Fibroblast of pulmonary artery (primary cell): ENCODE data around the gene APBB2.

Experiments used
- DNase-seq: peaks from one replicate; pipeline ENCODE4 v3.0.0-alpha.2; 2010; ENCODE audit warnings: low read depth
- H3K4me3 ChIP-seq: replicated peaks from 2 replicates; pipeline ENCODE4 v1.5.1; 2011; ENCODE audit warnings: low read depth, mild to moderate bottlenecking, control low read depth, low read length, moderate library complexity
- TF ChIP-seq, protein P1 (sequence below): IDR thresholded peaks from 2 replicates; pipeline ENCODE4 v1.5.1; 2011; ENCODE audit warnings: mild to moderate bottlenecking, control low read depth, low read length, inconsistent platforms; ENCODE audit errors: missing control alignments

Gene APBB2

DNA sequence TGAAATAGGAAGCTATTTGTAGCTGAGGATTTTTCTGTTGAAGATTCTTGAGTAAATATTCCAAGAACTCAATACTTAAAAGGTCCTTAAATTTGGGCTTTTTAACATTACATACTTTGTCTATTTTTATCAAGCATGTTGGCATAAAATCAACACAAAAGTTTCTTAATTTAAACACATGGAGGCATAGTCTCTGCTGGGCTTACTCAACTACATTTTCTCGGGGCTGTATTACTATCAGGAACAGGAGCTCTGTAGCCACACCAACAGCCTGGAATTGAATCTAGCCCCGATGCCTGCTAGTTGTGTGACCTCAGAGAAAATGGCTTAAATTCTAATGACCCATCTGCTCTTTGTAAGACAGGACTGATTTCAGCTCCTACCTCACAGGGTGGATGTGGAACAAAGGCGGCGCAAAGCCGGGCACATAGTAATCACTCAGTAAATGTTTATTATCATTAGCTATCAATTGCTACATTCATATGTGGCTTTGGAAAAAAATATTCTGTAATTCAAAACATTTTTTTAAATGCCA is 257.6 kb downstream of the APBB2 start:
- DNase-seq, result no peak
- no peak overlapping the region for H3K4me3 ChIP-seq
- TF ChIP-seq, protein P1, sequence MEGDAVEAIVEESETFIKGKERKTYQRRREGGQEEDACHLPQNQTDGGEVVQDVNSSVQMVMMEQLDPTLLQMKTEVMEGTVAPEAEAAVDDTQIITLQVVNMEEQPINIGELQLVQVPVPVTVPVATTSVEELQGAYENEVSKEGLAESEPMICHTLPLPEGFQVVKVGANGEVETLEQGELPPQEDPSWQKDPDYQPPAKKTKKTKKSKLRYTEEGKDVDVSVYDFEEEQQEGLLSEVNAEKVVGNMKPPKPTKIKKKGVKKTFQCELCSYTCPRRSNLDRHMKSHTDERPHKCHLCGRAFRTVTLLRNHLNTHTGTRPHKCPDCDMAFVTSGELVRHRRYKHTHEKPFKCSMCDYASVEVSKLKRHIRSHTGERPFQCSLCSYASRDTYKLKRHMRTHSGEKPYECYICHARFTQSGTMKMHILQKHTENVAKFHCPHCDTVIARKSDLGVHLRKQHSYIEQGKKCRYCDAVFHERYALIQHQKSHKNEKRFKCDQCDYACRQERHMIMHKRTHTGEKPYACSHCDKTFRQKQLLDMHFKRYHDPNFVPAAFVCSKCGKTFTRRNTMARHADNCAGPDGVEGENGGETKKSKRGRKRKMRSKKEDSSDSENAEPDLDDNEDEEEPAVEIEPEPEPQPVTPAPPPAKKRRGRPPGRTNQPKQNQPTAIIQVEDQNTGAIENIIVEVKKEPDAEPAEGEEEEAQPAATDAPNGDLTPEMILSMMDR, result no peak

DNA sequence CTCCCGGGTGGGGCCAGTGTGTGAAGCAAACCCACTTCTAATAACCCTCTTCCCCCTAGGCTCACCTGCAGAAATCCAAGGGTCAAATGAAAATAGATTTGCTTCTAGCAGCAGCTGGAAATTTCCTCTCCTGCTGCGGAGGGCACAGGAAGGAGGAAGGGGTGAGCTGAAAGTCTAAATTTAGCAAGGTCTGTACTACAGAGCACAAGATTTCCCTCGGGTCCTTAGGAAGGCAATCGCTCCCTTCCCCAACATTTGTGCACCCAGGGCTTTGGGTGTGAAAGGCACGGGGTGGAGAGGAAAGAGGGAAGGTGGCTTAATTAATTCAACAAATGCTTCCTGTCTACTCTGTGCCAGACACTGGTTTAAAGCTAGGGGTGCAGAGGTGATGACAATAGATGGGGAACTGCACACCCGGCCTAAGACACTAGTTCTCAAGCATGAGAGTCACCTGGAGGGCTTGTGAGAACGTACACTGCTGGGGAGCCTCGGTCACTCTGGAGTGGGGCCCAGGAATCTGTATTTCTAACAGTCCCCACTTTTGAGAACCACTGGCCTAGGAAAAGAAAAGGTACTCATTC is 260.2 kb downstream of the APBB2 start:
- TF ChIP-seq, protein P1, result no peak
- H3K4me3 ChIP-seq, result no peak overlapping the region
- no peak for DNase-seq

DNA sequence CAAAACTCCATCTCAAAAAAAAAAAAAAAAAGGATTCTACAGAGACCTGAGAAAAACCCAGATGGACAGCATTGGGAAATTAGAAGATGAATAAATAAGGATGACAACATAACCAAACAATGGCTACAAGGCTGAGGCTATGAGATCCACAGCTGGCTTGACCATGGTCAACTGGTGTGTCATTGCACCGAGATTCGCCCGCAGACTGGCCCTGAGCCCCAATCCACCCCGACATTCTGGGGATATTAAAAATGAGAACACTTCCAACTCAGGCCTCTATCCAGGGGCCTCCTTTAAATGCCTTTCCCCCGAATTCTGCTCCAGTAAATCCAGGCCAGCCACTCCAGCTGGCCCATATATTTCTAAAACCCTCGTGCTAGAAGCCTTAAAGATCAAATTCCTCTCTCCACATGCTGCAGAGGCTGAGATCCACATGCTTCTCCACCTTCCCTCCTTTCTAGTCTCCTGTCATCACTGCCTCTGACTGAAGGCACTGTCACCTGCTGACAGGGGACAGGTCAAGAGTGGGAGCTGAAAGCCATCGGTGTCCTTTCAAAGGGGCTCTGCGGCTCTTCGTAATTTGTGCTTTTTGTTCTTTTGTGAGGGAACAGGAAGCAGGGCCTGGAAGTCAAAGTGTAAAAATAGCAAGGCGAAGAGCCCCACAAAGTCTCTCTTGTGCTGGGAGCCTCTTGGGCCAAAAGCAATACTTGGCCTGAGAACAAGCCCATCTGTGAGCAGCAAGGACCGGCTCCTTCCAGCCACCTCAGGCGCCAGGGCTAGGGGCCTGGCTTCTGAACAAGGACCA is 260.9 kb downstream of the APBB2 start:
- DNase-seq, result no peak
- no peak overlapping the region for H3K4me3 ChIP-seq
- TF ChIP-seq, protein P1, result no peak

DNA sequence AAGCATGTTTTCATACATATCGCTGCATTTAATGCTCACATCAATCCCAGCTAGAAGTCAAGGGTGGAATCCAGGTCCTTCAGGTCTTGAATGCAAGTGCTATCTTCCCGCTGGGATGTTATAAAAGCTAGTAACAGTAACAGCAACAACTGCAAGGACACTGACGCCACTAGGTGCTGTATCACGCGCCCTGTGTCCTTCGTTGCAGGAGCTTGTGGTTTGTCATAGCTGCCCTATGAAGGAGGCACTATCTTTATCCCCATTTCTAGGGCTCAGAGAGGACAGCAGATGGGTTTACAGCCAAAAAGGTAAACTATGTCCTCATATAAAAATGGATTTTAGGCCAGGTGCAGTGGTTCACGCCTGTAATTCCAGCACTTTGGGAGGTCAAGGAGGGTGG is 261.7 kb downstream of the APBB2 start:
- no peak for DNase-seq
- TF ChIP-seq, protein P1, result no peak
- no peak overlapping the region for H3K4me3 ChIP-seq

DNA sequence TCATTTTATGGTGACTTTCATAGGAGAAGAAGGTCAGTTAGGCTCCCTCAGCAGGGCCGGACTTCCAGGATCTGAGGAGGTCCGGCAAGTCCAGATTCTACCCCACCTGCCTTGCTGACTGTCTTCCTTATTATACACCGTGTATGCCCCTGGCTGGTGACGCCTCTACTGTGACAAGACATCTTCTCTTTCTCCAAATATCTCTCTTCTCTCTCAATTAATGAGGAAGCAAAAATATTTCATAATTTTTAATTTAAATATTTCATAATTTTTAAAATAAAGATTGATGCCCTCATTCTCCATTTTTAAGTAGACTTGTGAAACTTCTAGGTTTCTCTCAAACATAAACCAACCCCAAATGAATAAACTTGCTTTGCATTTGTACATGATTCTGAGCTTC is 262.1 kb downstream of the APBB2 start:
- H3K4me3 ChIP-seq, result no peak overlapping the region
- TF ChIP-seq, protein P1, result no peak
- no peak for DNase-seq

DNA sequence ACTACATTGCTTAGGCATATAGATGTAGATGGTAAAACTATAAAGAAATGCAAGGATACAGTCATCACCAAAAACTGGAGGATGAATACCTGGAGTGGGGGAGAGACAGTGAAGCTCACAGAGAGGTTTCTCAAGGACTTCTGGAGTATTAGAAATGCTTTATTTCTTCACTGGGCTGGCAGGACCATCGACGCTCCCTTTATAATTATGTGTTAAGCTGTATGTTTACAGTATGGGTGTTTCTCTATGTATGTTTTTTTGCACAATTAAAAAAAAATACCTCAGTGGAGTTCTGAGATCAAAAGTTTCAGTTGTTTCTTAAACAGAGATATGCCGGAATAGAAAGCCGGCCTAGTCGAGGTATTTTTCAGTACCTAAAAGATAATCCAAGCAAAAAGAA is 263.3 kb downstream of the APBB2 start:
- DNase-seq, result no peak
- TF ChIP-seq, protein P1, result no peak
- H3K4me3 ChIP-seq, result no peak overlapping the region
